Tibial nerve (tissue), 4 donors: ENCODE measurements around the gene POLR2M. TPM values are rescaled to one million over a fixed set of nuclear protein-coding genes. Genes with fewer than 3 reads are reported as not detected.

Experiments
- DNase-seq, 2 donors: peaks; one replicate each; pipeline ENCODE4 v3.0.0-alpha.2; 2019; ENCODE audit warnings: low spot score in 2 of 2
- H3K27ac ChIP-seq, 4 donors: fragments of 200-600 bp; sonication (generic) in 3 of 4; one replicate each; pipeline ENCODE4 v1.5.1; 2017 to 2019; ENCODE audit warnings: mild to moderate bottlenecking in 1 of 4
- H3K27me3 ChIP-seq, 2 donors: fragments of 200-600 bp; sonication (generic) in 1 of 2; one replicate each; pipeline versions ENCODE4 v1.5.1 to v1.6.0; 2017 to 2019
- H3K36me3 ChIP-seq, 3 donors: fragments of 200-600 bp; sonication (generic); one replicate each; pipeline ENCODE4 v1.5.1; 2018 to 2019
- H3K4me1 ChIP-seq, 4 donors: fragments of 200-600 bp; sonication (generic) in 3 of 4; one replicate each; pipeline ENCODE4 v1.5.1; 2017 to 2019
- H3K4me3 ChIP-seq, 4 donors: fragments of 200-600 bp; sonication (generic) in 3 of 4; one replicate each; pipeline ENCODE4 v1.5.1; 2017 to 2019; ENCODE audit warnings: mild to moderate bottlenecking in 1 of 4, moderate library complexity in 1 of 4
- H3K9me3 ChIP-seq, 4 donors: fragments of 200-600 bp; sonication (generic) in 3 of 4; one replicate each; pipeline ENCODE4 v1.5.1; 2017 to 2019
- CTCF ChIP-seq, 5 experiments: fragments of 200-600 bp in 3 of 5; fragments of 450-650 bp in 2 of 5; sonication (generic) in 3 of 5; IDR thresholded peaks; one replicate each; pipeline ENCODE4 v1.5.1; 2016 to 2019; ENCODE audit warnings: antibody characterized with exemption in 5 of 5, mild to moderate bottlenecking in 3 of 5, moderate library complexity in 2 of 5
- EP300 ChIP-seq, 2 donors: sonication (generic); formaldehyde crosslinking; IDR thresholded peaks; one replicate each; pipeline ENCODE4 v1.6.1; 2017; ENCODE audit warnings: antibody characterized with exemption in 2 of 2, mild to moderate bottlenecking in 1 of 2
- POLR2A ChIP-seq, 2 donors: fragments of 450-650 bp; IDR thresholded peaks; one replicate each; pipeline ENCODE4 v1.6.1; 2017; ENCODE audit warnings: antibody characterized with exemption in 2 of 2, mild to moderate bottlenecking in 2 of 2, moderate library complexity in 2 of 2
- WGBS, 2 donors: methylation state at CpG; one replicate each; pipeline ENCODE4 v1.1.5; 2018; 5-methylcytosine and 5-hydroxymethylcytosine counted together
- total RNA-seq, 4 donors: library from RNA; depleted of rRNA; stranded (reverse); fragments of >200 nt; gene quantifications; one replicate each; pipeline ENCODE4 v1.1.0, GENCODE V29; 2016

Gene POLR2M
- total RNA-seq, 4 donors from 2014 or later: 32.7 to 643 (median 56.4) TPM

DNA sequence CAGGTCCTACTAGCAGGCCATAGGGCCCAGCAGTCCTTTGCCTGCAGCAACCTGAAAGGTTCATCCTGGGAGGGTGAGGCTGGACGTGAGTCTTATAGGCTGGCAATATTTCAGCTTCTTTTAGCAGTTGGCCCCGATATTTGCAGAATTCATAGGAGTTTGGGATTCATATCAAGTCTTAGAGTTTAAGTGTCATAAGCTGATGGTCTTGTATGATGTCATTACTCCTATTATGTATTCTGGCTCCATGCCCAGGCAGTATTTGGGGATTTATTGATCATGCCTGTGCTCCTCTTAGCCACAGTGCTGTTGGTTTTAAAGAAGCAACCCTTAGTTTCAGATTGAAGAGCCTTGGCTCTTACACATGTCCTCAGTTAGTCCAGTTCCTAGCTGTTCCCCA, 41.3 kb upstream of the POLR2M start:
- H3K36me3 ChIP-seq: no peaks in the 10 kb centered on the region
- 63 to 72% methylated on average over 2 of the region's 2 CpGs for WGBS, 2 donors
- no peak overlapping the region for H3K27ac ChIP-seq

GRCh38 chr15:57665939-57666338, 40.6 kb upstream of the POLR2M start:
- no peak for TF ChIP-seq EP300 (IDR thresholded peaks at IDR 0.05)
- no peak for TF ChIP-seq POLR2A (IDR thresholded peaks at IDR 0.05)
- TF ChIP-seq CTCF (IDR thresholded peaks at IDR 0.05): no peak
- Histone ChIP-seq H3K36me3 (no peaks in the 10 kb centered on the region), H3K4me3 (no peak overlapping the region), H3K27me3 (no peaks in the 10 kb centered on the region), H3K4me1 (peaks cover 0 to 14% (median 0%) of the 10 kb centered on the region in 4 donors), H3K9me3 (no peaks in the 10 kb centered on the region), H3K27ac (no peak overlapping the region)
- no peak for DNase-seq
- 82 to 85% methylated on average over 4 of the region's 4 CpGs for WGBS, 2 donors

More for the DNA sequence above, 41.3 kb upstream of the POLR2M start:
- H3K9me3 ChIP-seq: no peaks in the 10 kb centered on the region
- H3K4me3 ChIP-seq: no peak overlapping the region
- no peaks in the 10 kb centered on the region for H3K27me3 ChIP-seq
- no peak for DNase-seq
- H3K4me1 ChIP-seq: peaks cover 0 to 14% (median 0%) of the 10 kb centered on the region in 4 donors
- TF ChIP-seq POLR2A (IDR thresholded peaks at IDR 0.05) (no peak), EP300 (IDR thresholded peaks at IDR 0.05) (no peak), CTCF (IDR thresholded peaks at IDR 0.05) (no peak)

DNA sequence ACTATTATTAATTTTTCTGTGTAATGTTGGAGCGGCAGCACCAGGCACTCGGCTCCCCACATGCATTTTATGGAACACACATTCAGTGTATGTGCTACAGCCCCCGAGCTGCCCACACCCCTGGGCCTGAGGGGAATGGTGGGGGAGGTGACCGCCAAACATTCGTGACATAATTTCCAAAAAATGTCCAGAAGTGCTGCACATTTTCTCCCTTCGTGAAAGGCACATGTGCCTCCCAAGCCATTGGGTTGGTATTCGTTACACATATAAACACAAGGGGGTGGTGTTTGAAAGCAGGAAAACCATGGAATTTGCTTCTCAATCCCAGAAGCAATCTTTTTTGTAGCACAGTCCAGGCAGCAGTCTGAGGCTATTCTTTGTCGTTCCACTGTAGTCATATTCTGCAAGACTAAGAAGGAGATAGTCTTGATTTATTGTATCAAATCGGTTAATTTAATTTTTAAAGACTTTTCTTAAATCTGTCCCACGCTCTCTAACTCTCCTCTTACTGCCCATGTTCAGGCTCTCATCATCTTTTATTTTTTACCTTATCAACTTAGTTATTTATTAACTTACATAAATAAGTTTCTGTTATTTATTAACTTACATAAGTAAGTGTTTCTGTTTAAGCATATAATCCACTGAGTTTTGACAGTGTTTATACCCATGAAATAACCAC, 39.2 kb upstream of the POLR2M start:
- 21 to 28% methylated on average over 10 of the region's 10 CpGs for WGBS, 2 donors
- no peak overlapping the region for H3K4me3 ChIP-seq
- no peaks in the 10 kb centered on the region for H3K9me3 ChIP-seq
- TF ChIP-seq EP300 (IDR thresholded peaks at IDR 0.05): peak in 1 of 2 donors; percentile 39
- no peak for TF ChIP-seq POLR2A (IDR thresholded peaks at IDR 0.05)
- TF ChIP-seq CTCF (IDR thresholded peaks at IDR 0.05): peak in 4 of 5 experiments; percentile 31 to 61 (median 44)
- no peak for DNase-seq
- no peaks in the 10 kb centered on the region for H3K36me3 ChIP-seq
- peaks cover 0 to 14% (median 0%) of the 10 kb centered on the region in 4 donors for H3K4me1 ChIP-seq
- H3K27ac ChIP-seq: no peak overlapping the region
- no peaks in the 10 kb centered on the region for H3K27me3 ChIP-seq

DNA sequence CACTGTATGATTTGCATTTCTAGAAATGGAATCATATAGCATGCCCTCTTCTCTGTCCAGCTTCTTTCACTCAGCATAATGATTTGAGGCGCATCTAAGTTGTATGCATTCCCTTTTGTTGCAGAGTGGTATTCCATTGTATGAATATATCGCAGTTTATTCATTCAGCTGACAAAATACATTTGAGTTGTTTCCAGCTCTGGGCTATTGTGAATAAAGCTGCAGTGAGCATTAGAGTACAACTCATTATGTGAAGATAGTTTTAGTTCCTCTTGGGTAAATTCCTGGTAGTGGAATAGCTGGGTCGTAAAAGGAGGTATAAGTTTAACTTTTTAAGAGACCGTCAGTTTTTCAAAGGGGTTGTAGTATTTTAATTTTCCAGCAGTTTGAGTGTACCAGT, 38.5 kb upstream of the POLR2M start:
- H3K4me1 ChIP-seq: peaks cover 0 to 14% (median 0%) of the 10 kb centered on the region in 4 donors
- DNase-seq: no peak
- no peaks in the 10 kb centered on the region for H3K36me3 ChIP-seq
- no peaks in the 10 kb centered on the region for H3K27me3 ChIP-seq
- 47 to 49% methylated on average over 4 of the region's 4 CpGs for WGBS, 2 donors
- no peak overlapping the region for H3K4me3 ChIP-seq
- H3K9me3 ChIP-seq: no peaks in the 10 kb centered on the region
- TF ChIP-seq POLR2A (IDR thresholded peaks at IDR 0.05): no peak
- TF ChIP-seq CTCF (IDR thresholded peaks at IDR 0.05): no peak
- TF ChIP-seq EP300 (IDR thresholded peaks at IDR 0.05): no peak
- no peak overlapping the region for H3K27ac ChIP-seq

GRCh38 chr15:57671636-57672035, 34.9 kb upstream of the POLR2M start:
- H3K27ac ChIP-seq: no peak overlapping the region
- H3K4me1 ChIP-seq: peaks cover 0 to 14% (median 0%) of the 10 kb centered on the region in 4 donors
- no peaks in the 10 kb centered on the region for H3K9me3 ChIP-seq
- H3K36me3 ChIP-seq: no peaks in the 10 kb centered on the region
- H3K27me3 ChIP-seq: no peaks in the 10 kb centered on the region
- 0 to 3% methylated on average over 1 of the region's 1 CpG for WGBS, 2 donors
- DNase-seq: no peak
- TF ChIP-seq EP300 (IDR thresholded peaks at IDR 0.05) (no peak), CTCF (IDR thresholded peaks at IDR 0.05) (no peak), POLR2A (IDR thresholded peaks at IDR 0.05) (no peak)
- H3K4me3 ChIP-seq: no peak overlapping the region
